Adrenal gland (tissue), 5 donors: ENCODE results near the gene GABRB3.

Experiments
- CTCF ChIP-seq, 6 experiments: fragments of 450-650 bp in 4 of 6; fragments of 200-600 bp in 2 of 6; sonication (generic) in 1 of 6; IDR thresholded peaks; 1 replicate in 5 of 6; 2 replicates in 1 of 6; pipeline versions ENCODE4 v1.5.1 to v1.8.0; 2016 to 2021; ENCODE audit warnings: antibody characterized with exemption in 6 of 6, mild to moderate bottlenecking in 2 of 6, moderate library complexity in 1 of 6
- POLR2A ChIP-seq, 2 donors: fragments of 450-650 bp; IDR thresholded peaks; one replicate each; pipeline ENCODE4 v1.6.1; 2017; ENCODE audit warnings: antibody characterized with exemption in 2 of 2, mild to moderate bottlenecking in 2 of 2, moderate library complexity in 1 of 2
- donor health status: DM: no; HTN: no; CAD: no.

GRCh38 chr15:26724381-26725150, 48.3 kb downstream of the GABRB3 start:
- no peak for TF ChIP-seq CTCF (IDR thresholded peaks at IDR 0.05)
- TF ChIP-seq POLR2A (IDR thresholded peaks at IDR 0.05), result no peak
